HG03520 (cell line): Measurements from ENCODE around the gene LRMDA.

Experiments
- ATAC-seq: cut with Tn5 transposase; IDR thresholded peaks from one replicate; pipeline ENCODE4 v1.9.1; 2021; ENCODE audit warnings: mild to moderate bottlenecking, moderate library complexity; ENCODE audit not compliant: unreplicated experiment

Gene LRMDA

DNA sequence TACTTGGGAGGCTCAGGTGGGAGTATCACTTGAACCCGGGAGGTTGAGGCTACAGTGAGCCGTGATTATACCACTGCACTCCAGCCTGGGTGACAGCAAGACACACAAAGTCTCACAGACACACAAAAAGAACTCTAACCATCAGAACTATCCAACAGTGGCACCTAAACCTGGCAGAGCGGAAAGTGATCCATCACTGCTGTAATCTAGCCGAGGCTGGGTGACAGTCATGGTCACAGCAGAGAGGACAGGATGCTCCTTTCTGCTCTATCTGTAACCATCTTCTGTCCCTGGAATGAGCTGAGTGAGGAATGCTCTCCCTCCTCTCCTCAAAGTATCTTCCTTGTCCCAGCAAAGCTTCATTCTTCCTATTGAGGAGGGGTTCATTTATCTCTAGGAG lies 656.6 kb downstream of the LRMDA start:
- ATAC-seq: no peak

DNA sequence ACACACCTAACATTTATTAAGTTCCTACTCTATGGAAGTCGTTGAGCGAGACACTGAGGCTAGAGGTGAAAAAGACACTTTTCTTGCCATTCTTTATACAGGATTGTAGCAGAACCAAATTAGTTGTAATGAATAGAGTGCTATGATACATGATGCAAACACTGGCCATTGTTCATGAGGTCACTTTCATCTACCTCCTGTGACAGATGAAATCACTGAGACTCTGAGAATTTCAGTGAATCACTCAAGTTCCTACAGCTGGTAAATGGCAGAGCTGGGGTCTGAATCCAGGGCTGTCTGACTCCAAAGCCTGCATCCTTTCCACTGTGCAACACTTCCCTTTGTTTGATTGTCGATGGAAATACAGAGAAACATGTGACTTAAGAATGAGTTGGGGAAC lies 657.6 kb downstream of the LRMDA start:
- no peak for ATAC-seq

DNA sequence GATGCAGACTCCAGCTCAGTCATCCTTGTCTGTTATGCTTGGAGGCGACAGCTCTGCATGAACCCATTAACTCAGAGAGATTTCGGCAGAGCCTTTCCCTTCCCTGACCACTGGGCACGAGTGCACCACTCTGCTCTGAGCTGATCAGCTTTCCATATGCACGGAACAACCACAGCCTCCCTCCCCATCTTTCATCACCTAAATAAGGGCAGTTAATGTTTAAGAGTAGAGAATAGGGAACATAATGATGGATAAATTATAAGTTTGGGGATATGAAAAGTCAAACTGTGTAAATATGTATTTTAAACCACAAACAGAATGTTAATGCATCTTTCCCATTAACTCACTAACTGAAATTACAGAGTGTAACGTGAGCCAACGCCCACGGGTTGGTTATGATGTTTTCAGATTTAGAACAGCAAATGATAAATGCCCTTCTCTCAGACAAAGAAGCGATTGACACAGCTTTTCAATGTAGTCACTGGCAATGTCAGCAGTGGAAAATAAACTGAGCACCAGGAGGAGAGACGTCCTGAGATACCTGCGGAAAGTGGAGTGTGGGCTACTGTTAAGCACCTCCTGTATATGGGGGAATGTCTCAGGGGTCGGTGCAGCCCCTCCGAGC lies 658.2 kb downstream of the LRMDA start:
- ATAC-seq: no peak

DNA sequence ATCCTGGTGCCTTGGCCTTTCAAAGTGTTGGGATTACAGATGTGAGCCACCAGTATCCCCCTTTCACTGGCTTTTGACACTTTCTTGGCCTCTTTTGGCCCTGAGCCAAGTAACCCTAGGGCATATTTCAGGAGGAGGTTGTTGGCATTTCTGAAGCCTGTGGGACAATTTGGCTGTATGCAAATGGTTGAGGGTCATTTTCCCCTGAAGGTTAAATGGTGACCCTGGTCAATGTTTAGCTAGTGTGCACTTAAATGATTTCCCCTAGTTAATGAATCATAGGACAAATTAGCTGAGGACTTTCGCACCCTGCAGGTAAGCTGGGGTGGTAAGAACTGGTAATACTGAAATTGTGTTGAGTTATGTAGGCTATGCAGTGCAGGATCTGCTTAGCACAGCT lies 660.5 kb downstream of the LRMDA start:
- ATAC-seq: no peak

DNA sequence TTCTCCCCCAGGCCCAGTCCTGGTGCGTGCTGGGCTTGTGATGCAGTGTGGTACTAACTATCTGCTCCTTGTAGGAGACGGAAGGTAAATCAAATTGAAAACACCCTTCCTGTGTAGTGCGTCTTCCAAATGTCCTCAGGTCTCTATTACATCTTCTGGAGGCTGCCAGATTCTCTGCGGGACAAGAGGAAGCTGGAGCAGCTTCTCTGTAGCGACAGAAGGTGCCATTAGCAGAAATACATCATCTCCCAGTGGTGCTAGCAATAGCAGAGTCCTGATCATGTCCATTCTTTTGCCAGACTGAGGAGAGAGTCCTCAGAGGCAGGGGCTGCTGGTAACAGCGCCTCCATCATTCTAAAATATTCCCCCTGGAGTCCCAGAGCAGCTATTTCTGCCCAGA lies 675.2 kb downstream of the LRMDA start:
- ATAC-seq: no peak

DNA sequence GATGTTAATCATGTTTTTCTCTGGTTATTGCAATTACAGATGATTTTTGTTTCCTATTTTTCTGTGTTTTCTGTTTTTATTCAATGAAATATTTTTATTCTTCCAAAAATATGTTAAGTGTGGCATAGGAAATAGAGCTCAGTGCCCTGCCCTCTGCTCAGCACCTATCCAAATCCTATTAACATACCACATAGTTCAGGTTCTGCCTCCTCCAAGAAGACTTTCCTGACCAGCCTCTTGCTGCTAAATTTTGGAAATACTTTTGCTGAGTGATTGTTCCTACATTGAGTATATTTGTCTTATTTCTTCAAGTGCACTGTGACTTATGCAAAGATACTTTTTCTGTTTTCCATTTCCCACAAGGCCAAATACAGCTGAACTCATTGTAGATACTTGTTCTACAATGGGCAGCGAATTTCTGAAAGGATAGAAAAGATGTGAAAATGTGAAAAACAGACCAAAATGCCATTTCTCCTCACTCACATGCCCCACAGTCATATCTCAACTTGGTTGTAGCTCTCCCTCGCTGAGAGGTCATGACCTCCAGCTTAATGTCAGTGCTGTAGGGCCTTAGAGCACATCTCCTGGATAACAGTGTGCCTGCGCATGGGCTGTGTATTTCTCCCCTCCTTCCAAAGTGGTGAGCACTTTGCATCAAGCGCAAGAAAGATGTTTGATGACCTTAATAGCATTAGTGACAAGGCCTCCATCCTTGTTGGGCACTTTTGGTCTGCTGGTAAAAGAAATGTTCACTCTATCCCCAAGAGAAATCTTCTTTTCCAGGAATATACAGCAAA lies 677.3 kb downstream of the LRMDA start:
- no peak for ATAC-seq

DNA sequence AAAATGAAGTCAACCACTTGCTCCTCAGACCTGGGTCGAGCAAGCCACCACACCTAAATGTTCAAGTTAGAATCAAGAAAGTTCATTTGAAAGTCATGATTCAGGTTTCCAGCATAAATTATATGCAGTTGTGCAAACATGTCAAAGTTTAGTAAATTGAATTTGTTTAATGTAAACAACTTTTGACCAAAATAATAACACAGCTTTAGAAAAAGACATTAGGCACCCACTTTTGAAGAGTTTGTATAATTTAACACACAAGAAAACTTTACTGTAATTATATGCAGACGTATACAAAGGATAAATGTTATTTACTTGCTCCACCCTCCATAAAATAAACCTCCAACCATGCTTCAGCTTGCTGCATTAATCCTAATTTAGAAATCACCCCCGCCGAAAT lies 680.0 kb downstream of the LRMDA start:
- no peak for ATAC-seq

DNA sequence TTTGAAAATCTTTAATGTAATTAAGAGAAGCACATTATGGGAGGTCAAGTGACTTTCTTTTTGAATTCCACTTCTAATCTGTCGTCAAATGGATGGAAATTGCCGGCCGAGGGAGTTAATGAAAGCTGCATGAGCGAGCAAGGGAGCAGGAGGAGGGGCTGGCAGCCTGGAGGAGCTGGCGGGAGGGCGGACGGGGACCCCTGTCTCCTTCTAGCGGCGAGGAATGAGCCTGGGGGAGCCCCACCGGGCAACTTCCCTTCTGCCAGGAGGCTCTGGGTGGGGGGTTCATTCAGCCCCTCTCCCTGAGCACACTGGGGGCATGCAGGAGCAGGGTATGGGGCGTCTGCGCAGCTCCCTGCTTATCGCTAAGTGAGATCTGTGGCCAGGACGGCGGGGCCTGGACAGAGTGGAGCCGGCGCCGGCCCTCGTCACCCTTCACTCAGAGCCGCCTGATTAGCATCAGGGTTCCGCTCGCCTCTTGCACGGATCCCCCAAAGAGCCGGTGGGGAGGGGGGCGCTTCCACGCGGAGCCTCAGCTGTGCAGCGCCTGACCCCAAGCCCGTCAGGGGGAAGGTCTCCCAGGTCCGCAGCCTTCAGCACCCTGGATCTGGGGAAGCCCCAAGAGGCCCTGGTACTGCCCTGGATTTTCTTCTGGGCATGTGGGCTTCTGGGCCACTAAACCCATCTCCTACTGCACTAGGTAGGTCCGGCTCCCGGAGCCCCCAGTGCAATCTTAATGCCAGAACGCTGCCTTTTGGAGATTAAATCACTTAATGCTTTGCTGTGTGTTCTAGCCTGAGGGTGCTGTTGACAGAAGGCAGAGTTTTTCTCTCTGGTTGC lies 680.8 kb downstream of the LRMDA start:
- no peak for ATAC-seq

DNA sequence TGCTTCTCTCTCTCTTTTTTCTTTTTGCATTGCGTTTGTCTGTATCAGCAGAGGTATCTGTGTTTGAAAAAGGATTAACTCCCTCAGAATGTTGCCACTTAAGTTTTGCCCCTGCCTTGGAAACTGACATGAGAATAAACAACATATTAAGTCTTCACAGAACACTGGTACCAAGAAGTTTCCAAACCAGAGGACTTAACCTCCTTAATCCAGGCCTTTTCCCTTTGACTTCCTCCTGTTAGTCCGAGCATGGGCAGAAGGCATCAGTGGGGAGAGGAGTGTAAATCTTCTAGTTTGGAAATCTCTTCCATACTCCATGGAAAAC lies 681.4 kb downstream of the LRMDA start:
- ATAC-seq: no peak

DNA sequence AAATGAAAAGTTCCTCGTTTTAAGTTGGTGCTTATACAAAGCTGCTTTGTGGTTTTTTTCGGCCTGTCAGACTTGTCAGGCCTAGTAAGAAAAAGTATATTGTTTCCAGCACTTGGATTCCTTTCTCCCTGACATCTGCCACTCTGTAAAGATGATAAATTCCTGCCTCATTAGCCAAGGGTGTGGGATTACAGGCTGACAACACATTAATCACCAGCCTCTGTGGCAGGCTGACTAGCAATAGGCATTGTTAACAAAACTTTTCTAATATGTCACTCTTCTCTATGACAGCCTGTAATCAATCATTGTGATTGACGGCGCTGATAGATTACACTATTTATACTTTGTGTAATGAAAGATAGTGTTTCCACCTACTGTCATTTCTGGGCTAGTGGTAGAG lies 682.5 kb downstream of the LRMDA start:
- no peak for ATAC-seq

DNA sequence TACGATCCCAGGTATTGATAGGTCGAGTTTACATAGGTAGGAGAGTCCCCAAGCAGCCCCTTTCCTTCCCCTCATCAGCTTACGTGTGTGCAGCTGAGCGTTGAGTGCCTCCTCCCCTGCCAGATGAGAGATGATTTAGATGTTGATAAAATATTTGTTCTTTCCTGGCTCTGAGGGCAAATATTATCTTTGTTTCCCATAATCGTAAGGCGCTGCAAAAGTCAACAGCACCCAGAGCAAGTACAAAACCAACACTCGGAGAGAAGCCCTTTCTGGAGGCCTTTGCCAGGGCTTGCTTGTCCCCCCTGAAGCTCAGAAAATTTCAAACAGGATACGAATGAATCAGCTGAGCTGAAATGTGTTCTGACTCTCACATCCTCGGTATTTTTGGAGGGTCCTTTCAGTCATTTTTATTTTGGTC lies 683.2 kb downstream of the LRMDA start:
- ATAC-seq: no peak

DNA sequence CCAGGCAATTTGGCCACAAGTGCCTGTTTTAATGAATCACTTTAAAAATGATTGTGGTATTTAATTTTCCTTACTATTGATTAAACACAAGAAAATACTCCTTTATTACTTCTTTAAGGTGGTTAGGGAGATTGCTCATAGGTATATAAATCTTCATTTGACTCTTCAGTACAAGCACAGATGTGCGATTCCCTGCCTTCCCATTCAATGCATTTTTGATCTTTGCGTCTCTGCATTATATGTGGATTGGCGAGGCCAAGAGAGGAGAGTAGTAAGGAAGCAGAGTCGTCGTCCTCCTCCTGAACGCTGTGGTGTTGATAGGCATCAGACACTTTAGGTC lies 683.7 kb downstream of the LRMDA start:
- ATAC-seq: no peak

DNA sequence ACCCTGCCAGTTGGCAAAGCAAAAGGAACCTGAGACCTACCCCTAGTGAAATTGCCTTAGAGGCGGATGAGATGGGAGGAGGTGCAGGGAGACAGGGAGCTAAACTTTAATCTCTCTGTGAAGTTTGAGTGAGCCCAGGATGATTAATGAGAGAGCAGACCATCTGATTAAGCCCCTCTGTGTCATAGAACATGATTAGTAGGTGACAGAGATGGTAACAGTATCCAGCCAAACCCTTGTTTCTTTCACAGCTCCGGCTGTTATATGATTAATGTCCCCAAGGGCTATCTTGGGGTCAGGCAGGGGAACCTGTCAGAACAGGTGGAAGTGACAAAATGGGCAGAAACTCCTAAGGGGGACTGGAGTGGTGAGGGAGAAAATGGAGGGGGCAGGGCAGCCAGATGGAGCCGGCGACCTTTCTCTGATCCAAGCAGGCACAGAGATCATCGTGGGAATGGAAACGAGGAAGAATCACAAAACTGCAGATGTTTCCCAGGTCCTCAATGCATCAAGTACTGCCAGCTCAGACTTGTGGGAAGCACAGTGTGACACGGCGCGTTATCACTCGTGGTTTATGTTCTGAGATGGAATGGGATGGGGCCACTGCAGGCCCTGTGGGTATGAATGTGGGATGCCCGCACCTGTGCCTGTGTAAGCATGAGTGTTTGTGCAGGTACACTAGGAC lies 684.2 kb downstream of the LRMDA start:
- ATAC-seq: no peak

DNA sequence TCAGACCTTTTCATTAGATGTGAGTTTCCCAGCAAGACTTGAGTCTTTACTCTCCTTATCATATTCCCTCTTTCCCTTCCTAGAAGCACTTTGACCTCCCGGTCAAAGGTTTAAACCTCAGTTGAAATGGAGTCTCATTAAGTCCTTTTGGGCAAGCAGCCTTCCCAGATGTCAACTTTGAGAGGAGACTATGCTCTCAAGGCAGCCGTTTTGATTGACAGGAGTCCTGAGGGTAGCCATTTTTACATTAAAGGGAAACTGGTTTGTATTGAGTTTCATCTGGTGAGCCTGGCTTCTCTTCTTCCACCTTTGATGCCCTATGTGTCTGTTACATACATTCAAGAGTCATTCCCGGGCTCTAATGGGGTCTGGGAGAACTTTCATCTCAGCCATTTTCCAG lies 685.1 kb downstream of the LRMDA start:
- ATAC-seq: no peak

DNA sequence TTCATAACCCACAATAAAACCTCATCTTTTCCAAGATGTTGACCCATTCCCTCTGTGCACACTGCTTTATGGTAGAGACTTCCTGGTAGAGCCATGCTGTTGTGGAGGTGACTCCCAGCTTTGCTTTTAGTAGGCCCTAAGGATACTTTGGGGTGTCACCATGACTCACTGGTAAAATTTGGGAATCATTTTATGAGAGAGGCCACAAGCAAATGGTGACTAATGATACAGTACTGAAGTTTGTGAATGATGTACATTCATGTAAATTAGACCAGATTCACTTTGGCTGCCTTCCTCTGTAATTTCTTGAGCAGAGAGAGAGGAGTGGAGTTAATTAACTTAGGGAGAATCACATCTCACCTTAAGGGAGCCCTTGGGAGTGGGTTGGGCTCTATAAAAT lies 686.5 kb downstream of the LRMDA start:
- ATAC-seq: no peak

DNA sequence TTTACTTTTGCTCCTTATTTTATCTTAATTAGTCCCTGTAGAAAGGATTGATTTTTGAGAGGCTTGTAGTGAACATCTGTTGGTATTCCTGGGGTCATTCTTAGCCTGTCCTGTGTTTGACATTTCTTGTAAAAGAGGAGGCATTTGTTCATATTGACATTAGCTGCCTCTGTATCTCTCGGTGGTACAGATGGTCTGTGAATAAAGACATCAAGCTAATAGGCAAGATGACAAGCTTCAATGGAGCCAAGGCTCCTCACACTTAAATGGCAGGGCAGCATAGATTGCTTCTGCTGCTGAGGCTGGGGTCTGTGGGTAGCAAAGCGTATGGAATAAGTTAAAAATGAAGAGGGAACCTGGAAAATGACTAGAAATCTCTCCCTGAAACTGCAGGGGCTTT lies 687.6 kb downstream of the LRMDA start:
- ATAC-seq: no peak

DNA sequence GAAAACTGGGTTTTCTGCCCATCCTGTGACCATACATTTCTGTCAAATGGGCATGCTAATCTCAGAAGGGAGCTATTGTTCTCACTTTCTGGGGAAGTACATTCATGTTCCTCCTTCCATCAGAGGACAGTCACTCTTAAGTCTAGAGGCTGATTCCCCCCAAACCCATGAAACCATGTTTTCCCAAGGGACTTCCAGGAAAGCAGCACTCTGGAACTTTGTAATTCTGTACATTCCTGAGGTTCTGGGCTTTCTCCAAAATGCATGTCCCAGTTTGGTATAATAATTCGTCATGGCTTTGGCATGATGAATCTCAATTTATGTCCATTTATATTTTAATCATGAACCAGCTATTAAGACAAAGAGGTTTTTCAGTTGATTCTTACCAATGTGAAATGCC lies 688.1 kb downstream of the LRMDA start:
- no peak for ATAC-seq

DNA sequence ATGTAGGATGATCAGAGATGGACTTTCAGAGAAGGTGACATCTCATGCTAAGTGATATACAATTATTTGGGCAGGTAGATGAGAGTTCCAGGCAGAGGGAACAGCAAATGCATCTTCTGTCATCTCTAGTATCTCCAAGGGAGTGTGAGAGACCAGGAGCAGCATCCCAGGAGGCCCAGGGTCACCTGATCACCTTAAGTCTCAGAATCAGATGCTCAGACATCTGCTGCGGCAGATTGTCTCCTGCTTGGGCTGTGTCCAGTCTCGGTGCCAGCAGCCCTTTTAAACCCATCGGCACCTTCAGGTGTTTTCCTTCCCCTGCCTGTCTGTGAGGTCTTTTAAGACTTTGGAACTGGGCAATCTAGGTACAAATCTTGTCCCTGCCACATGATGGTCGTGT lies 690.6 kb downstream of the LRMDA start:
- no peak for ATAC-seq

DNA sequence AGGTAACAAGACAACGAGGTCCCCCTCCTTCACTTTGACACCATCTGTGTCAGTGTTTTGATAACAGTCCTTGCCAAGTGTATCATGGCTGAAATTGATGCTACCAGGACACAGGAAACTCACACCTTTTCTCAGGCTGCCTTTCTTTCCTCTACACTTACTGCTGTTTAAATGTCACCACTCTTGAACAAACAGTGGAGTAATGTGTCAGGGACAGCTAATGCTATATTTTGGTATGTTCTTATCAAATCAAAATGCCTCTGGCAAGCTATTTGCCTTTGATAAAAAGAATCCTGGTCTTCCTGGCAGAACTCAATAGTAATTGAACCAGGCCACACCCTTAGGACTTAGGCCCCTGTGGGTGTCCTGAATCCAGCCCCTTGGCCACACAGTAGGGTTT lies 692.9 kb downstream of the LRMDA start:
- ATAC-seq: no peak

DNA sequence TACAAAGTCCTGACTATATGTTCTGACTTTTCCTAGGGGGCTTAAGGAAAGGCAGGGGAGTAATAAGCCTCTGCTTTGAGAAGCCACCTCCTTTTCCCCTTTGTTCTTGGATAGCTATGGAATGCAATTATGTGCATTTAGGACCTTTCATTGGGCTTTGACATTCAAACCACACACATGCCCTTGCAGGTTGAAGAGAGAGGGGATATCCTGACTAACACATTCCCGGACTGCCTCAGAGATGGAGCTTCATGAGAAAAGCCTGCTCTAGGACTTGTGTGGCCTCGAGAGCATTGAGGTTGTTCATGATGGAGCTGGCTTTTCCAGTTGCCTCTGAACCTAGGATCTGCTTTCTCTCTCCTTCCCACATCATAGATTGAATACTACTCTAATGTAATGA lies 694.5 kb downstream of the LRMDA start:
- ATAC-seq: no peak
